Right renal pelvis (tissue), 4 donors: ENCODE data around the gene CFAP97D1. TPM values are rescaled to one million over a fixed set of nuclear protein-coding genes. Genes with fewer than 3 reads are reported as not detected.

Experiments used
- DNase-seq, 4 donors: peaks; one replicate each; pipeline ENCODE4 v3.0.0-alpha.2; 2013; ENCODE audit warnings: low read depth in 4 of 4, low spot score in 3 of 4, missing footprints in 1 of 4
- polyA plus RNA-seq, 4 donors: library from polyadenylated mRNA; unstranded; fragments of 120-200 nt; gene quantifications; one replicate each; pipeline ENCODE4 v1.2.1, GENCODE V29; 2013; ENCODE audit not compliant: insufficient read length in 4 of 4

The CFAP97D1 gene
- polyA plus RNA-seq, 4 donors = 0.06 TPM; not detected in 3

- DNase-seq = no peak
Measured at GRCh38 chr17:43823350-43824084, 43.3 kb downstream of the CFAP97D1 start.

GRCh38 chr17:43825567-43825966 is 45.3 kb downstream of the CFAP97D1 start:
- DNase-seq = no peak

GRCh38 chr17:43826206-43826605 is 46.0 kb downstream of the CFAP97D1 start:
- DNase-seq = no peak

- no peak for DNase-seq
Measured at GRCh38 chr17:43827596-43827995, 47.4 kb downstream of the CFAP97D1 start.

GRCh38 chr17:43829738-43830137 is 49.5 kb downstream of the CFAP97D1 start:
- no peak for DNase-seq

- DNase-seq = no peak
Measured at GRCh38 chr17:43830510-43831140, 50.4 kb downstream of the CFAP97D1 start.

- DNase-seq = no peak
Measured at GRCh38 chr17:43831633-43832032, 51.4 kb downstream of the CFAP97D1 start.

GRCh38 chr17:43832168-43832975 is 52.1 kb downstream of the CFAP97D1 start:
- DNase-seq = peak in 1 of 4 donors; percentile 15

GRCh38 chr17:43832976-43833829 is 53.0 kb downstream of the CFAP97D1 start, which contains the start of gene MPP3:
Gene MPP3 (minus strand): TSS chr17:43833146. CDS start chr17:43831906, 1,240 bp downstream.
- DNase-seq = peak; percentile 61 to 67 (median 62)

GRCh38 chr17:43834106-43834505 is 53.9 kb downstream of the CFAP97D1 start:
- DNase-seq = no peak

Other genes starting within 250 kb of the CFAP97D1 start
- gene ETV4, start 234.1 kb upstream of the CFAP97D1 start, polyA plus RNA-seq = 10 to 100 TPM; 32.7 to 41.2 (median 37.2) TPM
- gene MEOX1, start 118.5 kb upstream of the CFAP97D1 start, polyA plus RNA-seq = 10 to 100 TPM in 3 of 4 donors, 1 to 10 TPM in 1; 7.1 to 15.1 (median 13.2) TPM
- gene SOST, start 21.6 kb upstream of the CFAP97D1 start, polyA plus RNA-seq = 10 to 100 TPM; 54.7 to 79.6 (median 62.8) TPM
- gene DUSP3, start 1.5 kb upstream of the CFAP97D1 start, polyA plus RNA-seq = 10 to 100 TPM; 60.3 to 62.1 (median 61.6) TPM
- gene MPP3, start 52.7 kb downstream of the CFAP97D1 start, polyA plus RNA-seq = 1 to 10 TPM; 6.1 to 8.5 (median 7.6) TPM
- 1 to 10 TPM in 1 of 4 donors, under 1 TPM in 3; 0.98 to 1.5 (median 0.99) TPM for gene CD300LG, start 66.7 kb downstream of the CFAP97D1 start, polyA plus RNA-seq
- gene MPP2, start 127.1 kb downstream of the CFAP97D1 start, polyA plus RNA-seq = 1 to 10 TPM; 5.7 to 7.5 (median 5.9) TPM
- gene PPY, start 162.0 kb downstream of the CFAP97D1 start, polyA plus RNA-seq = under 1 TPM in 2 of 4 donors, not detected in 2; 0.34 to 0.65 TPM
- under 1 TPM; 0.15 to 0.39 (median 0.23) TPM for gene PYY, start 173.5 kb downstream of the CFAP97D1 start, polyA plus RNA-seq
- gene NAGS, start 224.2 kb downstream of the CFAP97D1 start, polyA plus RNA-seq = 1 to 10 TPM; 2.1 to 4.7 (median 2.5) TPM
- 10 to 100 TPM; 34.5 to 49.8 (median 39.4) TPM for gene TMEM101, start 234.5 kb downstream of the CFAP97D1 start, polyA plus RNA-seq